Large intestine (tissue), 3 donors: Measurements from ENCODE around the gene PEX26. TPM values are rescaled to one million over a fixed set of nuclear protein-coding genes. Genes with fewer than 3 reads are reported as not detected.
"Not testable (repeated sequence)": the region's sequence is repeated elsewhere in the genome, so short reads cannot be mapped to it uniquely, and the experiment has no call there.

ENCODE experiments used
- DNase-seq, 2 donors: peaks; one replicate each; pipeline versions ENCODE4 v3.0.0 to v3.0.0-alpha.2; 2013
- H3K27ac ChIP-seq: one replicate; pipeline ENCODE4 v1.5.1; 2013; ENCODE audit warnings: low read length
- H3K27me3 ChIP-seq: 2 replicates; pipeline ENCODE4 v1.6.1; 2013; ENCODE audit warnings: low read length; ENCODE audit not compliant: control insufficient read depth, insufficient read depth
- H3K36me3 ChIP-seq: 2 replicates; pipeline ENCODE4 v1.6.1; 2013; ENCODE audit warnings: low read length; ENCODE audit not compliant: control insufficient read depth, insufficient read depth
- H3K4me1 ChIP-seq: one replicate; pipeline ENCODE4 v1.6.1; 2013; ENCODE audit warnings: low read length; ENCODE audit not compliant: control insufficient read depth, insufficient read depth
- H3K4me3 ChIP-seq: one replicate; pipeline ENCODE4 v1.5.1; 2013; ENCODE audit warnings: low read length
- H3K9me3 ChIP-seq: one replicate; pipeline ENCODE4 v1.6.1; 2013; ENCODE audit warnings: mild to moderate bottlenecking, low read depth, low read length, moderate library complexity; ENCODE audit not compliant: control insufficient read depth
- WGBS: methylation state at CpG from one replicate; pipeline ENCODE4 v1.1.5; 2013; ENCODE audit warnings: low lambda C conversion rate; ENCODE audit not compliant: insufficient coverage; 5-methylcytosine and 5-hydroxymethylcytosine counted together
- polyA plus RNA-seq: library from polyadenylated mRNA; unstranded; fragments of 120-200 nt; gene quantifications from one replicate; pipeline ENCODE4 v1.2.1, GENCODE V29; 2013

The PEX26 gene
- polyA plus RNA-seq, 1 donor = 32.7 TPM

DNA sequence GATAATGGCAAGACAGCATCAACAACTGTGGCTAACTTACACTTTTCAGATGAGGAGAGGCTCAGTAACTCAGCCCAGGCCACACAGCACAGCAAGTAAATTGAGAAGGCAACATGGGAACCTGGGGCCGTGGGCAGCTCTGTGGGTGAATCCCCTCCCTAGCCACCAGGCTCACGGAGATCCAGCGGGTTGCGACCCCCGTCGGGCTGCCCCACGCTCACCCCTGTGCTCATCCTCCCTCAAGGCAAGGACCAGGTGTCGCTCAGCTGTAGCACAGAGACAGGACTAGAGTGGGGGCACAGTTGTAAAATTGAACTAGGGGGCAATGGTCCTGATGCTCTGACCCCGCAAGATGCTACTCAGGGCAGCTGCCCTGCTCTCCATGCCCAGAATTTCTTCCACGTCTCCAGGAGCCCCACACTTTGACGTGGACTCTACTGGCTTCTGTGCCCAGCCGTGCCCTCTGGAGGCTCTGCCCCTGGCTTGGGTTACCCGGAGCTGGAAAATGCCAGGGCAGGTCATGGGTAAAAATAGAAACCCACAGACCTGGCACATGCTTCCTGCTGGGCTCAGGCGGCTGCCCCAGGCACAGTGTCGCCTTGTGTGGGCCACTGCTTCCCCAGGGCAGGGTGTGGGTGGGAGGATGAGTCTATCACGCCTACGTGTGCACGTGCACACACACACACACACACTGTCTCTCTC, 41.8 kb downstream of the PEX26 start:
- Histone ChIP-seq H3K4me1 (no peaks in the 10 kb centered on the region), H3K36me3 (no peaks in the 10 kb centered on the region), H3K27ac (no peak overlapping the region), H3K9me3 (no peaks in the 10 kb centered on the region), H3K27me3 (no peaks in the 10 kb centered on the region), H3K4me3 (no peak overlapping the region)
- no CpG with 5 or more reads among the region's 18 CpGs for WGBS
- DNase-seq = no peak

GRCh38 chr22:18120857-18121256, 43.1 kb downstream of the PEX26 start:
- Histone ChIP-seq H3K4me3 (no peak overlapping the region), H3K27me3 (no peaks in the 10 kb centered on the region), H3K27ac (no peak overlapping the region), H3K4me1 (no peaks in the 10 kb centered on the region), H3K36me3 (no peaks in the 10 kb centered on the region), H3K9me3 (no peaks in the 10 kb centered on the region)
- DNase-seq = no peak
- no CpG with 5 or more reads among the region's 4 CpGs for WGBS

DNA sequence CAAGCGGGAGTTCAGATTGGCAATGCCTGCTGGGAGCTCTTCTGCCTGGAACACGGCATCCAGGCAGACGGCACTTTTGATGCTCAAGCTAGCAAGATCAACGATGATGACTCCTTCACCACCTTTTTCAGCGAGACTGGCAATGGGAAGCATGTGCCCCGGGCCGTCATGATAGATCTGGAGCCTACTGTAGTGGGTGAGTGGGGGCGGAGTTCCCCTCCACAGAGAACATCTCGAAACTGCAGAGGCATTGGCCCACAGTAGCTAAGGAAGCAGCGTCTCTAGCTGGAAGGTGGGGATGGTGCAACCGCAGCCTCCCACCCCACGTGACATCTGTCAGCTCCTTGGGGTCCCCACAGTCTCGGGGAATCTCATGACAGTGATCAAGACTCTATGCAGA, 43.7 kb downstream of the PEX26 start:
- DNase-seq = no peak
- H3K27ac ChIP-seq = no peak overlapping the region
- WGBS = no CpG with 5 or more reads among the region's 13 CpGs
- no peaks in the 10 kb centered on the region for H3K4me1 ChIP-seq
- H3K27me3 ChIP-seq = no peaks in the 10 kb centered on the region
- H3K9me3 ChIP-seq = no peaks in the 10 kb centered on the region
- H3K36me3 ChIP-seq = no peaks in the 10 kb centered on the region
- no peak overlapping the region for H3K4me3 ChIP-seq

- no peaks in the 10 kb centered on the region for H3K4me1 ChIP-seq
- DNase-seq = no peak
- H3K4me3 ChIP-seq = no peak overlapping the region
- peaks cover 3% of the 10 kb centered on the region for H3K36me3 ChIP-seq
- H3K9me3 ChIP-seq = no peaks in the 10 kb centered on the region
- no peak overlapping the region for H3K27ac ChIP-seq
- no CpG with 5 or more reads among the region's 5 CpGs for WGBS
- no peaks in the 10 kb centered on the region for H3K27me3 ChIP-seq
Measured at GRCh38 chr22:18121954-18122554, 44.3 kb downstream of the PEX26 start.

GRCh38 chr22:18123476-18124025, 45.8 kb downstream of the PEX26 start:
- H3K27me3 ChIP-seq, H3K4me1 ChIP-seq, H3K9me3 ChIP-seq, DNase-seq, H3K27ac ChIP-seq, H3K36me3 ChIP-seq, H3K4me3 ChIP-seq: not testable (repeated sequence)
- WGBS = no CpG with 5 or more reads among the region's 19 CpGs

DNA sequence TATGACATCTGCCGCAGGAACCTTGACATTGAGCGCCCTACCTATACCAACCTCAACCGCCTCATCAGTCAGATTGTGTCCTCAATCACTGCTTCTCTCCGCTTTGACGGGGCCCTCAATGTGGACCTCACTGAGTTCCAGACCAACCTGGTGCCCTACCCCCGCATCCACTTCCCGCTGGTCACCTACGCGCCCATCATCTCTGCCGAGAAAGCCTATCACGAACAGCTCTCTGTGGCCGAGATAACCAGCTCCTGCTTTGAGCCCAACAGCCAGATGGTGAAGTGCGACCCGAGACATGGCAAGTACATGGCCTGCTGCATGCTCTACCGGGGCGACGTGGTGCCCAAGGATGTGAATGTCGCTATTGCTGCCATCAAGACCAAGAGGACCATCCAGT, 48.8 kb downstream of the PEX26 start:
- WGBS = no CpG with 5 or more reads among the region's 18 CpGs
- Histone ChIP-seq H3K36me3 (peaks cover 8% of the 10 kb centered on the region), H3K4me1 (no peaks in the 10 kb centered on the region)

DNA sequence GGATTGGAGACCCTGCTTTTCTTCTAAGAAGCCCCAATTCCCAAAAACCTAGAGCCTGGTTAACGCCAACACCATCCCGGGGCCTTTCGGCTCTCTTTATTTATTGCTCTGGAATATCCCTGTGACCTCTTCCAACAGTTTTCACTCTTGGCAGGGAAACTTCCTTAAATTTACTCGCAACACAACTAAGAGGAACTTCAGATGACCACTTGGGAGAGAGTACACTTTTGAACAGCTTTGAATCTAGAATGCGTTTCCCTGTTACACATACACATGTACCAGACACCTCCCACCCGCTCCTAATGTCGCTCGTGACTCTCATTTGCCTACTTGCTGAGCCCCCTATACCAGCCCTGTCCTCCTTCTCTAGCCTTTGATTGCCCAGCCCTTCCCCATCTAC, 52.2 kb downstream of the PEX26 start:
- Histone ChIP-seq H3K4me3 (no peak overlapping the region), H3K27me3 (no peaks in the 10 kb centered on the region), H3K9me3 (no peaks in the 10 kb centered on the region), H3K4me1 (no peaks in the 10 kb centered on the region), H3K27ac (no peak overlapping the region), H3K36me3 (peaks cover 8% of the 10 kb centered on the region)
- DNase-seq = no peak
- no CpG with 5 or more reads among the region's 8 CpGs for WGBS

More for the DNA sequence above, 48.8 kb downstream of the PEX26 start:
- H3K9me3 ChIP-seq = no peaks in the 10 kb centered on the region
- no peaks in the 10 kb centered on the region for H3K27me3 ChIP-seq
- H3K4me3 ChIP-seq = no peak overlapping the region
- no peak for DNase-seq
- H3K27ac ChIP-seq = no peak overlapping the region

- Histone ChIP-seq H3K27me3 (no peaks in the 10 kb centered on the region), H3K9me3 (no peaks in the 10 kb centered on the region), H3K4me3 (no peak overlapping the region), H3K36me3 (peaks cover 8% of the 10 kb centered on the region), H3K27ac (no peak overlapping the region), H3K4me1 (no peaks in the 10 kb centered on the region)
- WGBS = no CpG with 5 or more reads among the region's 20 CpGs
- no peak for DNase-seq
Measured at GRCh38 chr22:18130699-18131429, 53.1 kb downstream of the PEX26 start.

DNA sequence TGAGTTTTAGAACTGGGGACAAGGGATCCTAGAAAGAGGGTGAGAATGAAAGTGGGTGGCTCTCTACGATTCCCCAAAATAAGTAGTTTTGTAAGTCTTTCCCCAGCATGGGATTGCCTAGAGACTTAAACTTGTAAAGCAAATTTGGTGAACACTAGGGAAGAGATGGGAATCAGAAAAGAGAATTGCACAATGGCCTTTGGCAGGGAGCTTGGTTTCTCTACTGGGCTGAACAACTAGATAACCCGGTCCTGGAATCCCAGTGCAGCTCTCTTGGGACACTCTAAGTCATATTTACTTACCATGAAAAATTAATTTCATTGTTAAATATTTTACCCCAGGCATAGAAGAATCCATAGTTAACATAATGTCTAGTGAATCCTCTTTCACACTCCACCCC, 55.7 kb downstream of the PEX26 start:
- Histone ChIP-seq H3K27me3 (no peaks in the 10 kb centered on the region), H3K27ac (no peak overlapping the region), H3K9me3 (no peaks in the 10 kb centered on the region), H3K36me3 (peaks cover 4% of the 10 kb centered on the region), H3K4me3 (no peak overlapping the region), H3K4me1 (no peaks in the 10 kb centered on the region)
- no peak for DNase-seq
- WGBS = no CpG with 5 or more reads among the region's 2 CpGs

GRCh38 chr22:18136563-18137320, 59.0 kb downstream of the PEX26 start:
- no peak overlapping the region for H3K27ac ChIP-seq
- DNase-seq = no peak
- H3K27me3 ChIP-seq = no peaks in the 10 kb centered on the region
- H3K4me3 ChIP-seq = no peak overlapping the region
- 100% methylated on average over 2 of the region's 21 CpGs for WGBS
- no peaks in the 10 kb centered on the region for H3K9me3 ChIP-seq
- H3K4me1 ChIP-seq = no peaks in the 10 kb centered on the region
- H3K36me3 ChIP-seq = no peaks in the 10 kb centered on the region
